Measurements from ENCODE around the gene NDOR1. TPM values are rescaled to one million over a fixed set of nuclear protein-coding genes. Genes with fewer than 3 reads are reported as not detected.
A peak's percentile ranks its signal among the peaks of the same experiment; 100 is the strongest.

Gene NDOR1
- total RNA-seq, 2 donors from 2014 or later = 17.1 to 22.7 TPM

DNA sequence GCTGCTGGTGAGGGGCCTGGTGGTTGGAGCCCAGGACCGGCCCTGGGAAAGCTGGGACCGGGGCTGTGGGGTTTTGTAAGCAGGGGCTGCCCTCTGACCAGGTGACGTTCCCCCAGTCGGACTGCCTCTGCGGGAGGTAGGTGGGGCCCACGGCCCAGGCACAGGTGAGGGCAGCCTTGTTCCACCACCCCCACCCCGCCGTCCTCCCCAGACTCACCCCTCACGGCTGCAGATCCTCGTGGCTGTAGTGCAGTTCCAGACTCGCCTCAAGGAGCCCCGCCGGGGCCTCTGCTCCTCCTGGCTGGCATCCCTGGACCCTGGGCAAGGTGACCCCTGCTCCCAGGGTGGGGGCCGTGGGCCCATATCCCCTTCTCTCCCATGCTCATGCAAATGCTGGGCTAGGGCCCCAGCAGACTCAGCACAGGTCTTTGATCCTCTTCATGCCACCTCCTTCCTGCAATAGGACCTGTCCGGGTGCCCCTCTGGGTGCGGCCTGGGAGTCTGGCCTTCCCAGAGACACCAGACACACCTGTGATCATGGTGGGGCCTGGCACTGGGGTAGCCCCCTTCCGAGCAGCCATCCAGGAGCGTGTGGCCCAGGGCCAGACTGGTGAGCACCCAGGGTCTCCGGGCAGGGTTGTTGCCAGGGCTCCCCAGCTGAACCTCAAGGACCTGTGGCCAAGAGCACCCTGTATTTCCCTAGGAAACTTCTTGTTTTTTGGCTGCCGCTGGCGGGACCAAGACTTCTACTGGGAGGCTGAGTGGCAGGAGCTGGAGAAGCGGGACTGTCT is 9.9 kb downstream of the NDOR1 start:
- H3K9me3 ChIP-seq = no peaks in the 10 kb centered on the region
- no peak for DNase-seq
- H3K36me3 ChIP-seq (replicated peaks in 1 of 2; ENCODE audit: insufficient read depth in 1 of 2, low read depth in 2 of 2) = no peaks in the 10 kb centered on the region
- no peaks in the 10 kb centered on the region for H3K27me3 ChIP-seq
- H3K4me1 ChIP-seq = peaks cover 38% of the 10 kb centered on the region
- TF ChIP-seq, protein P1, sequence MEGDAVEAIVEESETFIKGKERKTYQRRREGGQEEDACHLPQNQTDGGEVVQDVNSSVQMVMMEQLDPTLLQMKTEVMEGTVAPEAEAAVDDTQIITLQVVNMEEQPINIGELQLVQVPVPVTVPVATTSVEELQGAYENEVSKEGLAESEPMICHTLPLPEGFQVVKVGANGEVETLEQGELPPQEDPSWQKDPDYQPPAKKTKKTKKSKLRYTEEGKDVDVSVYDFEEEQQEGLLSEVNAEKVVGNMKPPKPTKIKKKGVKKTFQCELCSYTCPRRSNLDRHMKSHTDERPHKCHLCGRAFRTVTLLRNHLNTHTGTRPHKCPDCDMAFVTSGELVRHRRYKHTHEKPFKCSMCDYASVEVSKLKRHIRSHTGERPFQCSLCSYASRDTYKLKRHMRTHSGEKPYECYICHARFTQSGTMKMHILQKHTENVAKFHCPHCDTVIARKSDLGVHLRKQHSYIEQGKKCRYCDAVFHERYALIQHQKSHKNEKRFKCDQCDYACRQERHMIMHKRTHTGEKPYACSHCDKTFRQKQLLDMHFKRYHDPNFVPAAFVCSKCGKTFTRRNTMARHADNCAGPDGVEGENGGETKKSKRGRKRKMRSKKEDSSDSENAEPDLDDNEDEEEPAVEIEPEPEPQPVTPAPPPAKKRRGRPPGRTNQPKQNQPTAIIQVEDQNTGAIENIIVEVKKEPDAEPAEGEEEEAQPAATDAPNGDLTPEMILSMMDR (IDR thresholded peaks at IDR 0.05) = no peak
- no peak for TF ChIP-seq POLR2A (IDR thresholded peaks at IDR 0.05)
- 96 to 100% methylated on average over 4 to 17 of the region's 22 CpGs for WGBS, 2 donors
- no peak overlapping the region for H3K27ac ChIP-seq
- H3K4me3 ChIP-seq = no peak overlapping the region
- ATAC-seq = no peak
- intact Hi-C loops (cut with DNase I) = no loop called here

DNA sequence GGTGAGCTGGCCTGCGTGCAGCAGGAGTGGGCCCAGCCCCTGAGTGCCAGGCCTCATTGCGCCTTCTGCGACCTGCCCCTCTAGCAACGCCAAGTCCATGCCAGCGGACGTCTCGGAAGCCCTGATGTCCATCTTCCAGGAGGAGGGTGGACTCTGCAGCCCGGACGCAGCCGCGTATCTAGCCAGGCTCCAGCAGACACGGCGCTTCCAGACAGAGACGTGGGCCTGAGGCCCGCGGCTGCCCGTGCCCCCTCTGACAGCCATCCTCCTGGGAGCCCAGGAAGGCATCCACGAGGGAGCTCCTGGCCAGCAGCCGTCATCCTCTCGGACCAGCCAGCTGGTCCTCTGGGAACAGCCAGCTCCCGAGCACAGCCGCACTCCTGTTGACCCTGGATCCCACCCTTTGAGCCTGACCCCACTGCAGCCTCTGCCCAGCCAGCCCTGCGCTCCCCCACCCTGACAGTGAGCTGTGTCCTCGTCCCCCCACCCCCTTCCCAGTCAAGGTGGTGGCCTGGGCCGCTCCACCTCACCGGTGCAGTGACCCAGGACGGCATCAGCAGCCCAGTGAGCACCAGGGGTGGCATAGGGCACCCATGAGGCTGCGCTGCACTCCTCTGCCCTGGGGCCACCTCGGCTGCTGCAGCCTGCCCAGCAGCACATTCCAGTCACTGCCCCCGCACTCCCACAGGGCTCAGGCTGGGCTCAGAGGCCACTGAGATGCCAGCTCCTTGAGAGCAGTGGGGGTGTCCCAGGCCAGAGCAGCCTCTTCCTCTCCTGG is 10.9 kb downstream of the NDOR1 start:
- no peaks in the 10 kb centered on the region for H3K27me3 ChIP-seq
- no peaks in the 10 kb centered on the region for H3K36me3 ChIP-seq (replicated peaks in 1 of 2; ENCODE audit: insufficient read depth in 1 of 2, low read depth in 2 of 2)
- ATAC-seq (no peak), DNase-seq (no peak)
- intact Hi-C loops (cut with DNase I) = no loop called here
- no peak for TF ChIP-seq POLR2A (IDR thresholded peaks at IDR 0.05)
- TF ChIP-seq, protein P1 (IDR thresholded peaks at IDR 0.05) = no peak
- H3K27ac ChIP-seq = peak overlapping the region in 3 of 4 donors; percentile 79 to 82 (median 81)
- WGBS, 2 donors = 86 to 93% methylated on average over 13 to 22 of the region's 30 CpGs
- no peaks in the 10 kb centered on the region for H3K9me3 ChIP-seq
- H3K4me1 ChIP-seq = peaks cover 39% of the 10 kb centered on the region
- no peak overlapping the region for H3K4me3 ChIP-seq

GRCh38 chr9:137217276-137218211 is 12.0 kb downstream of the NDOR1 start:
- H3K27me3 ChIP-seq = no peaks in the 10 kb centered on the region
- H3K4me3 ChIP-seq = peak overlapping the region in 1 of 2 donors; percentile 21
- intact Hi-C loops (cut with DNase I) = no loop called here
- peak overlapping the region; percentile 79 to 84 (median 82) for H3K27ac ChIP-seq
- DNase-seq = peak; percentile 88 to 94 (median 94)
- no peaks in the 10 kb centered on the region for H3K36me3 ChIP-seq (replicated peaks in 1 of 2; ENCODE audit: insufficient read depth in 1 of 2, low read depth in 2 of 2)
- ATAC-seq = peak; percentile 75
- H3K4me1 ChIP-seq = peaks cover 47% of the 10 kb centered on the region
- no peaks in the 10 kb centered on the region for H3K9me3 ChIP-seq
- 37 to 56% methylated on average over 8 to 36 of the region's 36 CpGs for WGBS, 2 donors
- peak; percentile 77 to 85 (median 79) for TF ChIP-seq POLR2A (IDR thresholded peaks at IDR 0.05)
- TF ChIP-seq, protein P1 (IDR thresholded peaks at IDR 0.05) = peak in 4 of 7 experiments; percentile 26 to 41 (median 32)

GRCh38 chr9:137218212-137218753 is 12.8 kb downstream of the NDOR1 start:
- intact Hi-C loops (cut with DNase I) = no loop called here
- DNase-seq = no peak
- WGBS, 2 donors = 49% methylated on average over 30 of the region's 30 CpGs; no CpG with 5 or more reads in 1 of the 2 donors
- TF ChIP-seq POLR2A (IDR thresholded peaks at IDR 0.05) = no peak
- TF ChIP-seq, protein P1 (IDR thresholded peaks at IDR 0.05) = no peak
- Histone ChIP-seq H3K36me3 (replicated peaks in 1 of 2; ENCODE audit: insufficient read depth in 1 of 2, low read depth in 2 of 2) (no peaks in the 10 kb centered on the region), H3K27me3 (no peaks in the 10 kb centered on the region), H3K4me1 (peaks cover 54% of the 10 kb centered on the region), H3K9me3 (no peaks in the 10 kb centered on the region), H3K4me3 (peak overlapping the region in 1 of 2 donors; percentile 21), H3K27ac (peak overlapping the region; percentile 79 to 84 (median 82))
- ATAC-seq = no peak
